NB4 (cell line): ENCODE measurements around the gene ZNF688.

Experiments
- DNase-seq: peaks from one replicate; pipeline ENCODE4 v3.0.0; 2010; ENCODE audit warnings: low read depth
- H3K4me3 ChIP-seq: one replicate; pipeline ENCODE4 v1.5.1; 2011; ENCODE audit warnings: mild to moderate bottlenecking, low read depth, low read length, moderate library complexity
- MYC ChIP-seq: IDR thresholded peaks from 2 replicates; pipeline ENCODE4 v1.6.1; 2011; ENCODE audit warnings: low read depth, low read length
- POLR2A ChIP-seq: IDR thresholded peaks from 2 replicates; pipeline ENCODE4 v1.6.1; 2011; ENCODE audit warnings: mild to moderate bottlenecking; ENCODE audit not compliant: insufficient read length; ENCODE audit errors: extremely low read depth
- TF ChIP-seq, protein P1 (sequence below): IDR thresholded peaks from 2 replicates; pipeline ENCODE4 v1.6.1; 2011; ENCODE audit warnings: low read depth, low read length
- TF ChIP-seq, protein P2 (sequence below): IDR thresholded peaks from one replicate; pipeline ENCODE4 v1.5.1; 2012; ENCODE audit warnings: low read depth, low read length

ZNF688 gene

DNA sequence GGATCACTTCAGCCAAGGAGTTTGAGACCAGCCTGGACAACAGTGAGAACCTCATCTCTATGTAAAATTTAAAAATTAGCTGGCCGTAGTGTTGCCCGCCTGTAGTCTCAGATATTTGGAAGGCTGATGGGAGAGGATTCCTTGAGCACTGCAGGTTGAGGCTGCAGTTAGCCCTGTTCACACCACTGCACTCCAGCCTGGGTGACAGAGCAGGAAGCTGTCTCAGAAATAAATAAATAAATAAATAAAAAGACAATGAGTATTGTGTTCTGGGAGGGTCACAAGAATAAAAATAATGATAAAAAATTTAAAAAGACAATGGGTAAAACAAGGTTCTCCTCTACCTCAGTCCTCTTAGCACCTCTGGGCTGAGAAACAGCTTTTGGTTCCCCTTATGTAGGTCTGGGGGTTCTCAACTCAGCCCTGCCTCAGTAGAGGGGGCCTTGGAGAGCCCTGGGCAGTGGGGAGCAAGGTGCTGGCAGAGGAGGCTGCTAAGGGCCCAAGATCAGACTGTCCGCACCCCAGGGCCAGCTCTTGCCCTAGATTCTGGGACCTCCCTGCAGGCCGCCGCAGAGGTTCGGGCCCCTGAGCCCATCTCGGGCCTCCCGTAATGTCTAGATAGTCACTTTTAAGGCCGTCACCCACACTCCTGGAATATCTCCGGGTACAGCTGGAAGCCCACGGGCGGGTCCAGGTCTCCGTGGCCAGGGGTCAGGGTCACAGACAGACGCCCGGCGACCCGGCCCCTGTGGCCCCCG, 16.8 kb downstream of the ZNF688 start:
- no peak for DNase-seq
- TF ChIP-seq MYC (no peak), POLR2A (no peak)
- TF ChIP-seq, protein P1, sequence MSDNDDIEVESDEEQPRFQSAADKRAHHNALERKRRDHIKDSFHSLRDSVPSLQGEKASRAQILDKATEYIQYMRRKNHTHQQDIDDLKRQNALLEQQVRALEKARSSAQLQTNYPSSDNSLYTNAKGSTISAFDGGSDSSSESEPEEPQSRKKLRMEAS, result no peak
- TF ChIP-seq, protein P2, sequence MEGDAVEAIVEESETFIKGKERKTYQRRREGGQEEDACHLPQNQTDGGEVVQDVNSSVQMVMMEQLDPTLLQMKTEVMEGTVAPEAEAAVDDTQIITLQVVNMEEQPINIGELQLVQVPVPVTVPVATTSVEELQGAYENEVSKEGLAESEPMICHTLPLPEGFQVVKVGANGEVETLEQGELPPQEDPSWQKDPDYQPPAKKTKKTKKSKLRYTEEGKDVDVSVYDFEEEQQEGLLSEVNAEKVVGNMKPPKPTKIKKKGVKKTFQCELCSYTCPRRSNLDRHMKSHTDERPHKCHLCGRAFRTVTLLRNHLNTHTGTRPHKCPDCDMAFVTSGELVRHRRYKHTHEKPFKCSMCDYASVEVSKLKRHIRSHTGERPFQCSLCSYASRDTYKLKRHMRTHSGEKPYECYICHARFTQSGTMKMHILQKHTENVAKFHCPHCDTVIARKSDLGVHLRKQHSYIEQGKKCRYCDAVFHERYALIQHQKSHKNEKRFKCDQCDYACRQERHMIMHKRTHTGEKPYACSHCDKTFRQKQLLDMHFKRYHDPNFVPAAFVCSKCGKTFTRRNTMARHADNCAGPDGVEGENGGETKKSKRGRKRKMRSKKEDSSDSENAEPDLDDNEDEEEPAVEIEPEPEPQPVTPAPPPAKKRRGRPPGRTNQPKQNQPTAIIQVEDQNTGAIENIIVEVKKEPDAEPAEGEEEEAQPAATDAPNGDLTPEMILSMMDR, result no peak
- no peak overlapping the region for H3K4me3 ChIP-seq

DNA sequence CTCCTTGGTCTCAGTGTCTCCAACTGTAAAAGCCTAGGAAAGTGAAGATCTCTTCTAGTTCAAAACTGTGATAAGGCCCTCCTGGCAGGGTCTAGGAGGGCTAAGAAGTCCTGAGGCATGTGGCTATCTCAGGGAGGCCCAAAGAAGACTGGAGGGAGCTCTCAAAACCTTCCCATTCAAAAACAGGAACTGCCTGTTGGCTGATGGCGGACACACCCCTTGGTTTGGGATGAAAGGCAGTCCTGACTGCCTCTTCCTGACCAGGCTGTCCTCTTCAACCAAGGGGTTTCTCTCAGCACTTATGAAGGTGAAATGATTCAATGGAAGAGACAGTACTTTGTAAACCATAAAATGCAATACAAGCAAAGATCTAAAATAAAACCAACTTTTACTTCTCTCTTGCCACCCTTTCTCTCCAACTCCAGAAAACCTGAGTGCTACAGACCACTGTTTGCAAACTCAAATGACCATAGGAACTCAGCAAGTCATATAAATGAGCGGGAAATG, 18.1 kb downstream of the ZNF688 start:
- TF ChIP-seq, protein P1, result no peak
- TF ChIP-seq, protein P2, result no peak
- TF ChIP-seq POLR2A (no peak), MYC (no peak)
- DNase-seq, result peak; percentile 31
- no peak overlapping the region for H3K4me3 ChIP-seq

DNA sequence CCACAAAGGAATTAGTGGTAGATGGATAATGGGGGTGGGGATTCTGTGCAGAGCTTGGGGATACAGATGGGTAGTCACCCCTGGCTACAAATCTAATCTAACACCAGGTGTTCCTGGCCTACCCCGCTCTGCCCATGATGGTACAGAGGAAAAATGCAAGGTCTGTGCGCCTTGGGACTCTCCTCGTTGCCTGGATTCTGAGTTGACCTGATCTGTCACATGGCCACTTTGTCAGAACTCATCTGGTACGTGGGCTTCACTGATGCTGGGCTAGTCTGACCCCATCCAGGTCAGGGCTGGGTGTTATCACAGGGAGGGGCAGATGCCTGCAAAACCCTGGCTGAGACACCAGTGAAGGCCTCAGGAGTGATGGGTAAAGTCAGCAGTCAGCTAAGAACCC, 18.6 kb downstream of the ZNF688 start:
- TF ChIP-seq MYC (no peak), POLR2A (no peak)
- TF ChIP-seq, protein P1, result no peak
- TF ChIP-seq, protein P2, result no peak
- H3K4me3 ChIP-seq, result no peak overlapping the region
- DNase-seq, result no peak

DNA sequence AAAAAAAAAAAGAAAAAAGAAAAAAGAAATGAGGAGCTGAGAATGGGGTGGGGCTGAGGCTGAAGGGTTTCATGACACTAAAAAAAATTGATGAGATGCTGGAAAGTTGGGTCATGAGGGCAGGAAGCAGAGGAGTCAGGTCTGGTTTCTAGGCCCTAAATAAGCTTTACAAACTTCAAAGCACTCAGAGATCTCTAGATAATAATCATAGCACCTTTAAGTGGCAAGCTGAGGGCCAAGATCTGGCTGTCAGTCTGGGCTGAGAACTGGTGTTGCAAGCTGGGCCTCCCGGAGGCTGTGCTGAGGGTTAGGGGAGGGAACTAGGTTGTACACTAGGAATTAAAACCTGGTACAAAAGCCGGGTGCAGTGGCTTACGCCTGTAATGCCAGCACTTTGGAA, 19.7 kb downstream of the ZNF688 start:
- no peak overlapping the region for H3K4me3 ChIP-seq
- no peak for TF ChIP-seq POLR2A
- TF ChIP-seq, protein P2, result no peak
- TF ChIP-seq, protein P1, result no peak
- TF ChIP-seq MYC, result no peak
- DNase-seq, result no peak

DNA sequence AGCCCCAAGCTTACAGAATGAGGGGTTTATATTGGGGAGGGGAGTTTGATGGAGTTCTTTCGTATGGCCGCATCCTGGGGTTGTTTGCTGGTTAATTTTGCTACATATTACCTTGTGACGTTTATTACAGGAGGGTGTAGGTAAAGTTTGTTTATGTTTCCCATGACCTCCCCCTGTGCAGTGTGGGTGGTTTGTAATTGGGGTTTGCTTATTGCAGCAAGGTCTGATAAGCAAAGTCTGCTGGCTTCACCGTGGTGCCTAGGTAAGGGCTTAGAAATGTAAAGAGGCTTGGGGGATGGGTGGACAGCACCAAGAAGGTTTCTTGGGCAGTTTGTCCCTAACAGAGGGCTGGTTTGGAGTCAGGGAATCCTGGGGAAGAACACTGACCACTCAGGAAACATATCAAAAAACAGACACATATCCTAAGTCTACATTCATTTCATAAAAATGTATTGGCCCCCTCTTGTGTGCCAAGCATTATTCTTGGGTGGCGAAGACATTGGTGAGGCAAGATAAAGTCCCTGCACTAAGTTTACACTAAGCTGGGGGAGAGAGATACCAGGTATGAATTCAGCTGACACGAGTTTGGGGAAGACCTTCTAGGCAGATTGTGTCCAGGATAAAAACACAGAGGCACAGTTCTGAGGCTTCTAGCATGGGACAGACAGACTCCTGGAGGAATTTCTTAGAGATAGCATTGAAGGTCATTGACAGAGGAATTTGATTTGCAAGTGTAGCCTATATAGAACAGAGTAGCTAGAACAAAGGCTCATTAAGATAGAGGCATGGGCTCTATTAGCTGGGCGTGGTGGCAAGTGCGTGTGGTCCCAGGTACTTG, 22.9 kb downstream of the ZNF688 start:
- no peak overlapping the region for H3K4me3 ChIP-seq
- no peak for DNase-seq
- TF ChIP-seq, protein P2, result no peak
- TF ChIP-seq MYC (no peak), POLR2A (no peak)
- TF ChIP-seq, protein P1, result no peak
